ENCODE results near the gene PRSS56. TPM values are rescaled to one million over a fixed set of nuclear protein-coding genes. Genes with fewer than 3 reads are reported as not detected.

The PRSS56 gene
- total RNA-seq, 1 donor from 2014 or later = not detected

DNA sequence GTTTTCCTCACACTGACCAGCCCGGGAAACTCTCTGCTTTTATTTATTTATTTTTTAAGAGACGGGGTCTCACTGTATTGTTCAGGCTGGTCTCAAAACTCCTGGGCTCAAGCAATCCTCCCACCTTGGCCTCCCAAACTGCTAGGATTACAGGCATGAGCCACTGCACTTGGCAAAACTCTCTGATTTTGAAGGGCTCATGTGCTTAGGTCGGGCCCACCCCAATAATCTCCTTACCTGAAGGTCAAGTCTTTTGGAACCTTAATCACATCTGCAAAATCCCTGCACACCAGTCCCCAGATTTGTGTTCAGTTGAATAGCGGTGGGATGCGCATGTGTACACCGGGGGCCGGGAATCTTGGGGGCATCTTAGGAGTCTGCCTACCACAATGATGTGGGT lies 24.9 kb upstream of the PRSS56 start:
- no peak overlapping the region for H3K4me3 Mint-ChIP-seq (ENCODE audit: low read depth)
- H3K4me1 Mint-ChIP-seq (ENCODE audit: low read depth) = no peaks in the 10 kb centered on the region
- DNase-seq (ENCODE audit: low spot score, unreplicated experiment) = no peak
- no peaks in the 10 kb centered on the region for H3K9me3 Mint-ChIP-seq (ENCODE audit: low read depth)
- H3K36me3 Mint-ChIP-seq (ENCODE audit: insufficient read depth) = no peaks in the 10 kb centered on the region
- peaks cover 42% of the 10 kb centered on the region for H3K27me3 Mint-ChIP-seq
- TF ChIP-seq, protein P1, sequence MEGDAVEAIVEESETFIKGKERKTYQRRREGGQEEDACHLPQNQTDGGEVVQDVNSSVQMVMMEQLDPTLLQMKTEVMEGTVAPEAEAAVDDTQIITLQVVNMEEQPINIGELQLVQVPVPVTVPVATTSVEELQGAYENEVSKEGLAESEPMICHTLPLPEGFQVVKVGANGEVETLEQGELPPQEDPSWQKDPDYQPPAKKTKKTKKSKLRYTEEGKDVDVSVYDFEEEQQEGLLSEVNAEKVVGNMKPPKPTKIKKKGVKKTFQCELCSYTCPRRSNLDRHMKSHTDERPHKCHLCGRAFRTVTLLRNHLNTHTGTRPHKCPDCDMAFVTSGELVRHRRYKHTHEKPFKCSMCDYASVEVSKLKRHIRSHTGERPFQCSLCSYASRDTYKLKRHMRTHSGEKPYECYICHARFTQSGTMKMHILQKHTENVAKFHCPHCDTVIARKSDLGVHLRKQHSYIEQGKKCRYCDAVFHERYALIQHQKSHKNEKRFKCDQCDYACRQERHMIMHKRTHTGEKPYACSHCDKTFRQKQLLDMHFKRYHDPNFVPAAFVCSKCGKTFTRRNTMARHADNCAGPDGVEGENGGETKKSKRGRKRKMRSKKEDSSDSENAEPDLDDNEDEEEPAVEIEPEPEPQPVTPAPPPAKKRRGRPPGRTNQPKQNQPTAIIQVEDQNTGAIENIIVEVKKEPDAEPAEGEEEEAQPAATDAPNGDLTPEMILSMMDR (IDR thresholded peaks at IDR 0.05; ENCODE audit: unreplicated experiment) = no peak
- H3K27ac Mint-ChIP-seq = no peak overlapping the region

DNA sequence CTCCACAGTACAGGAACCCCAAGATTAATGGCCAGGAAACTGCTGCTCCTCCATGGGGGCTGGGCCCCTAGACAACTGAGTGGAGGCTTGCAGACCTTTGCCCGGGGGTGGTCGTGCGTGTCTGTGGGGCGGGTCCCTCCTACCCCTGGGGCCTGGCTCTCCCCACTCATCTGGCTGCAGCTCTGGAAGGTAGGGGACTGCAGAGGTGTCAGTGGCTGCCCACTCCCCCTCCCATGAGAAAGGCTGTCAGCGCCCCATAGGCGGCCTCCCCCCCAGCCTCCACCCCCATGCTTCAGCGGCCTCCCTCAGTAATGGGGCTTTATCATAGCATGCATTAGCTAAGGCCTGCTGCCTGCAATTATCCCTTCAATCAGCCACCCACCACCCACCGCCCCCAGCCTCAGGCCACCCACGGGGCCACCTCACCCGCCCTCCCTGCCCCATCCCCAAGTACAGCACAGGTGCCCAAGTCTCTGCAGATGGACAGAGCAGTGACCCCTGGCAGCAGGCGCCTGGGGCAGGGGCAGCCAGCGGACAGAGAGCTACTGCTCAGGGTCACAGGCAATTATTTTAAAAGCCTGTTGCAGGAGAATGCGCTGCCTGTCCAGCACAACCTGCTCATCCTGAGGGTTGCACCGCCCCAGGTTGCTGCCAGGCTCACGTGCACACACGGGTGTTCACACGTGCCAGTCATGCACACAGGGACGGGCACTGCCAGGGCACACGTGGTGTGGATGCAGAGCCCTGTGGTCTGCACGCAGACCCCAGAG lies 23.5 kb upstream of the PRSS56 start:
- Mint-ChIP-seq H3K9me3 (ENCODE audit: low read depth) (no peaks in the 10 kb centered on the region), H3K4me3 (ENCODE audit: low read depth) (no peak overlapping the region), H3K27ac (no peak overlapping the region), H3K36me3 (ENCODE audit: insufficient read depth) (no peaks in the 10 kb centered on the region), H3K27me3 (peaks cover 38% of the 10 kb centered on the region), H3K4me1 (ENCODE audit: low read depth) (no peaks in the 10 kb centered on the region)
- TF ChIP-seq, protein P1 (IDR thresholded peaks at IDR 0.05; ENCODE audit: unreplicated experiment) = no peak
- DNase-seq (ENCODE audit: low spot score, unreplicated experiment) = no peak

DNA sequence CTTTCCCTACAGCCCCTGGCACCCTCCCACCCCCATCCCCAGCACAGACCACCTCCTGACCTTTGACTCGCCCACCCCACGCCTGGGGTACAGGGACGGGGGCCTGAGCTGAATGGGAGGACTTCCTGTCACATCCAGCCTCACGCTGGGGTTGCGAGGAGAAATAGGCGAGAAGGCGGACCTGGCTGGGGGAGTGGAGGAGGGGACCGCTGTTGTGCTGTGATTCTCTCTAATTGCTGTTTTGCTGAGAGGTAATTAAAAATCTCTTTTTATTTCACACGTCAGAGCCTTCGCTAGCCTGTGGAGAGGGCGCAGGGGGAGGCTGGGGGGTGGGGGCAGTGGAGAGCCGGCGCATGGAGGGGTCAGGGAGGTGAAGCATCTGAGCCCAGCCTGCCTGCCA lies 22.8 kb upstream of the PRSS56 start:
- Mint-ChIP-seq H3K36me3 (ENCODE audit: insufficient read depth) (no peaks in the 10 kb centered on the region), H3K9me3 (ENCODE audit: low read depth) (no peaks in the 10 kb centered on the region), H3K4me1 (ENCODE audit: low read depth) (peaks cover 1% of the 10 kb centered on the region), H3K27ac (no peak overlapping the region), H3K4me3 (ENCODE audit: low read depth) (no peak overlapping the region), H3K27me3 (peaks cover 35% of the 10 kb centered on the region)
- DNase-seq (ENCODE audit: low spot score, unreplicated experiment) = no peak
- TF ChIP-seq, protein P1 (IDR thresholded peaks at IDR 0.05; ENCODE audit: unreplicated experiment) = no peak

DNA sequence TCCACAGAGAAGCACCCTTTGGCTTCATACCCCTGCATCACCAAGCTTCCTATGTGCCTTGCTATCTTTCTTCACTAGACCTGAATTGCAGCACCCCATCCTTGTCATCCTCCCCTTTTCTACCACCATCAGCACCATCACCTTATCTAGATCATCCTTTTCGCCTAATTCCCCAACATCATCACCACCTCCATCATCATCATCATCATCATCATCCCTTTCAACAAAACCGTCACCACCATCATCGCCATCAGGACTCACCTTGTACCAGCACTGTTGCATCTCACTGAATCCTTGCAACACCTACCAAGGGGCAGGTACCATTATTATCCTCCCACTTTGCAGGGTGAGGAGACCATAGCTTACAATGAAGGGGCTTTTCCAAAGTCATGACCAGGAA lies 21.7 kb upstream of the PRSS56 start:
- Mint-ChIP-seq H3K4me1 (ENCODE audit: low read depth) (peaks cover 4% of the 10 kb centered on the region), H3K4me3 (ENCODE audit: low read depth) (no peak overlapping the region)

DNA sequence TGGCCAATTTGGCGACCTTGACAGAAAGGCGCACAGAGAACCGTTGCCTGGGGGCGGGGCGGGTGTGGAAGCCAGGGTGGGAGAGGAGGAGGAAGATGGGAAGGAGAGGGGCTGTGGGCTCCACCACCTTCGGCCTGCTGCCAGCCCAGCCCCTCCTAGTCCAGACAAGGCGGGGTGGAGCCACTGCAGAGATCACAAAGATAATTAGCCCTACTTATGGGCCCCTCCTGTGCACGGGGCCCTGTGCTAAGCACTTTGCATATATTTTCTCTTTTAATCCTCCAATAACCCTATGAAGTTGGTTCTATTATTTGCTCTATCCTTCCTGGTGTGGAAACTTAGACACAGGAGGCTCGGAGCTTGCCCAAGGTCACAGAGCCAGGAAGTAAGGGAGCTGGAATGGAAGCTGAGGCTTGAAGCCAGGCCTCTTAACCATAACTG lies 18.8 kb upstream of the PRSS56 start:
- Mint-ChIP-seq H3K4me1 (ENCODE audit: low read depth) (peaks cover 4% of the 10 kb centered on the region), H3K27me3 (peaks cover 55% of the 10 kb centered on the region), H3K27ac (no peak overlapping the region), H3K4me3 (ENCODE audit: low read depth) (no peak overlapping the region), H3K9me3 (ENCODE audit: low read depth) (no peaks in the 10 kb centered on the region), H3K36me3 (ENCODE audit: insufficient read depth) (no peaks in the 10 kb centered on the region)
- no peak for DNase-seq (ENCODE audit: low spot score, unreplicated experiment)
- TF ChIP-seq, protein P1 (IDR thresholded peaks at IDR 0.05; ENCODE audit: unreplicated experiment) = no peak

More for the DNA sequence above, 21.7 kb upstream of the PRSS56 start:
- TF ChIP-seq, protein P1 (IDR thresholded peaks at IDR 0.05; ENCODE audit: unreplicated experiment) = no peak
- Mint-ChIP-seq H3K27me3 (peaks cover 33% of the 10 kb centered on the region), H3K27ac (no peak overlapping the region), H3K9me3 (ENCODE audit: low read depth) (no peaks in the 10 kb centered on the region), H3K36me3 (ENCODE audit: insufficient read depth) (no peaks in the 10 kb centered on the region)
- DNase-seq (ENCODE audit: low spot score, unreplicated experiment) = no peak

All from progenitor cell of endocrine pancreas (in vitro differentiated cells).